ENCODE measurements around the gene SMPD3.
A peak's percentile ranks its signal among the peaks of the same experiment; 100 is the strongest.

SMPD3 gene

GRCh38 chr16:68374246-68374805 is 74.0 kb downstream of the SMPD3 start:
- no peak for FAIRE-seq
- DNase-seq (ENCODE audit: extremely low spot score, insufficient read length, low read depth), result no peak

- FAIRE-seq, result no peak
Observed at GRCh38 chr16:68373528-68374245, 74.6 kb downstream of the SMPD3 start.

GRCh38 chr16:68372806-68373205 is 75.5 kb downstream of the SMPD3 start:
- FAIRE-seq, result no peak
- DNase-seq (ENCODE audit: extremely low spot score, insufficient read length, low read depth), result no peak

More at GRCh38 chr16:68373528-68374245, 74.6 kb downstream of the SMPD3 start:
- DNase-seq (ENCODE audit: extremely low spot score, insufficient read length, low read depth), result no peak

- FAIRE-seq, result no peak
- no peak for DNase-seq (ENCODE audit: extremely low spot score, insufficient read length, low read depth)
Observed at GRCh38 chr16:68372381-68372720, 76.0 kb downstream of the SMPD3 start.

- DNase-seq (ENCODE audit: extremely low spot score, insufficient read length, low read depth), result no peak
- FAIRE-seq, result no peak
Observed at GRCh38 chr16:68371706-68372380, 76.5 kb downstream of the SMPD3 start.

- FAIRE-seq (no peak), DNase-seq (ENCODE audit: extremely low spot score, insufficient read length, low read depth) (no peak)
Observed at GRCh38 chr16:68371276-68371651, 77.0 kb downstream of the SMPD3 start.

- DNase-seq (ENCODE audit: extremely low spot score, insufficient read length, low read depth) (no peak), FAIRE-seq (no peak)
Observed at GRCh38 chr16:68370581-68371275, 77.6 kb downstream of the SMPD3 start.

GRCh38 chr16:68369697-68370580 is 78.4 kb downstream of the SMPD3 start:
- DNase-seq (ENCODE audit: extremely low spot score, insufficient read length, low read depth) (no peak), FAIRE-seq (peak; percentile 87)

- FAIRE-seq, result no peak
Observed at GRCh38 chr16:68369168-68369567, 79.1 kb downstream of the SMPD3 start.

GRCh38 chr16:68368301-68368888 is 79.9 kb downstream of the SMPD3 start:
- FAIRE-seq, result peak; percentile 18

More at GRCh38 chr16:68369168-68369567, 79.1 kb downstream of the SMPD3 start:
- no peak for DNase-seq (ENCODE audit: extremely low spot score, insufficient read length, low read depth)

GRCh38 chr16:68367891-68368290 is 80.4 kb downstream of the SMPD3 start:
- FAIRE-seq (no peak), DNase-seq (ENCODE audit: extremely low spot score, insufficient read length, low read depth) (no peak)

More at GRCh38 chr16:68368301-68368888, 79.9 kb downstream of the SMPD3 start:
- DNase-seq (ENCODE audit: extremely low spot score, insufficient read length, low read depth), result no peak

GRCh38 chr16:68367440-68367839 is 80.9 kb downstream of the SMPD3 start:
- FAIRE-seq, result no peak

GRCh38 chr16:68367030-68367429 is 81.3 kb downstream of the SMPD3 start:
- no peak for FAIRE-seq
- DNase-seq (ENCODE audit: extremely low spot score, insufficient read length, low read depth), result no peak

More at GRCh38 chr16:68367440-68367839, 80.9 kb downstream of the SMPD3 start:
- DNase-seq (ENCODE audit: extremely low spot score, insufficient read length, low read depth), result no peak

GRCh38 chr16:68366062-68366461 is 82.2 kb downstream of the SMPD3 start:
- DNase-seq (ENCODE audit: extremely low spot score, insufficient read length, low read depth) (no peak), FAIRE-seq (no peak)

- no peak for FAIRE-seq
- no peak for DNase-seq (ENCODE audit: extremely low spot score, insufficient read length, low read depth)
Observed at GRCh38 chr16:68365167-68365817, 83.0 kb downstream of the SMPD3 start.

GRCh38 chr16:68364561-68364998 is 83.7 kb downstream of the SMPD3 start:
- no peak for DNase-seq (ENCODE audit: extremely low spot score, insufficient read length, low read depth)

GRCh38 chr16:68363658-68364521 is 84.4 kb downstream of the SMPD3 start:
- DNase-seq (ENCODE audit: extremely low spot score, insufficient read length, low read depth), result no peak
- FAIRE-seq, result no peak

More at GRCh38 chr16:68364561-68364998, 83.7 kb downstream of the SMPD3 start:
- no peak for FAIRE-seq

All from GM18507 (cell line).